Measurements from ENCODE around the gene SPRYD7. TPM values are rescaled to one million over a fixed set of nuclear protein-coding genes. Genes with fewer than 3 reads are reported as not detected.

SPRYD7 gene
- total RNA-seq, 1 donor from 2014 or later = 8.3 TPM

DNA sequence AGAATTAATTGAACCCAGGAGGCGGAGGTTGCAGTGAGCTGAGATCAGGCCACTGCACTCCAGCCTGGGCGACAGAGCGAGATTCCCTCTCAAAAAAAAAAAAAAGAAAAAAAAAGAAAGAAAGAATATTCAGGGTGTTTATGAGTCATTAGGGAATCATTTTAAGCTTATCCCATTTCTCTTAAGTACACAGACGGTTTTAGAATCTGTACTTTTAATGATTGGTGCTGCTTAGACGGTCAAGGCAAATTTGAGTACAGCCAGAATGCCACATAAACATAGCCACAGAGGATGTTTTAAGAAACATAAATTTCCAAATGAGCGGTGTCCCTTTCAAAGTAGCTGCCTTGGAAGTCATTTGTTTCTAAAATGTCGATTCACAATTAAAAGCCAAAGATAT, 2.6 kb downstream of the SPRYD7 start:
- H3K9me3 Mint-ChIP-seq (ENCODE audit: unreplicated experiment) = peaks cover 5% of the 10 kb centered on the region
- no peak for DNase-seq
- no peak overlapping the region for H3K4me3 Mint-ChIP-seq (ENCODE audit: unreplicated experiment)
- no peaks in the 10 kb centered on the region for H3K36me3 Mint-ChIP-seq (ENCODE audit: unreplicated experiment)
- TF ChIP-seq, protein P1, sequence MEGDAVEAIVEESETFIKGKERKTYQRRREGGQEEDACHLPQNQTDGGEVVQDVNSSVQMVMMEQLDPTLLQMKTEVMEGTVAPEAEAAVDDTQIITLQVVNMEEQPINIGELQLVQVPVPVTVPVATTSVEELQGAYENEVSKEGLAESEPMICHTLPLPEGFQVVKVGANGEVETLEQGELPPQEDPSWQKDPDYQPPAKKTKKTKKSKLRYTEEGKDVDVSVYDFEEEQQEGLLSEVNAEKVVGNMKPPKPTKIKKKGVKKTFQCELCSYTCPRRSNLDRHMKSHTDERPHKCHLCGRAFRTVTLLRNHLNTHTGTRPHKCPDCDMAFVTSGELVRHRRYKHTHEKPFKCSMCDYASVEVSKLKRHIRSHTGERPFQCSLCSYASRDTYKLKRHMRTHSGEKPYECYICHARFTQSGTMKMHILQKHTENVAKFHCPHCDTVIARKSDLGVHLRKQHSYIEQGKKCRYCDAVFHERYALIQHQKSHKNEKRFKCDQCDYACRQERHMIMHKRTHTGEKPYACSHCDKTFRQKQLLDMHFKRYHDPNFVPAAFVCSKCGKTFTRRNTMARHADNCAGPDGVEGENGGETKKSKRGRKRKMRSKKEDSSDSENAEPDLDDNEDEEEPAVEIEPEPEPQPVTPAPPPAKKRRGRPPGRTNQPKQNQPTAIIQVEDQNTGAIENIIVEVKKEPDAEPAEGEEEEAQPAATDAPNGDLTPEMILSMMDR (IDR thresholded peaks at IDR 0.05; ENCODE audit: partially characterized antibody, unreplicated experiment) = no peak
- no peaks in the 10 kb centered on the region for H3K4me1 Mint-ChIP-seq (ENCODE audit: low read depth, unreplicated experiment)
- H3K27me3 Mint-ChIP-seq (ENCODE audit: unreplicated experiment) = no peaks in the 10 kb centered on the region
- H3K27ac Mint-ChIP-seq (ENCODE audit: unreplicated experiment) = no peak overlapping the region

DNA sequence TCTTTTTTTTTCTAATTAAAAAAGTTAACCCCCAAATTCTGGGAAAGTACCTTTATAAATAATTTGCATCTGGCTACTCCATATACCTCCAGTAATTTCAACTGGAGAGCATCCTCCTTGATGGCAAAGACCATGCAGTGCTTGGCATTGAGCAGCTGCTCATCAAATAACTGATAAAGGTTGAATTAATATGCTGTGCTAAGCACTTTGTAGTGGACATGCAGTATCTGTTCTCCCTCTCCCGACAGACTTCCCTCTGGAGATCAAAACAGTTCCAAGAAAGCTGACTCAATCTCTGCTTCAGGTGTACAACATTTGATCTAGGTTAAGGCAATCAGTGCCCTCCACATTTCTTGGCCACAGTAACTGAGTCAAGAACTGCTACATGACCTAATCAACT, 3.3 kb downstream of the SPRYD7 start:
- no peak overlapping the region for H3K27ac Mint-ChIP-seq (ENCODE audit: unreplicated experiment)
- peaks cover 5% of the 10 kb centered on the region for H3K9me3 Mint-ChIP-seq (ENCODE audit: unreplicated experiment)
- TF ChIP-seq, protein P1 (IDR thresholded peaks at IDR 0.05; ENCODE audit: partially characterized antibody, unreplicated experiment) = no peak
- H3K4me1 Mint-ChIP-seq (ENCODE audit: low read depth, unreplicated experiment) = no peaks in the 10 kb centered on the region
- H3K36me3 Mint-ChIP-seq (ENCODE audit: unreplicated experiment) = no peaks in the 10 kb centered on the region
- no peaks in the 10 kb centered on the region for H3K27me3 Mint-ChIP-seq (ENCODE audit: unreplicated experiment)
- H3K4me3 Mint-ChIP-seq (ENCODE audit: unreplicated experiment) = no peak overlapping the region
- no peak for DNase-seq

DNA sequence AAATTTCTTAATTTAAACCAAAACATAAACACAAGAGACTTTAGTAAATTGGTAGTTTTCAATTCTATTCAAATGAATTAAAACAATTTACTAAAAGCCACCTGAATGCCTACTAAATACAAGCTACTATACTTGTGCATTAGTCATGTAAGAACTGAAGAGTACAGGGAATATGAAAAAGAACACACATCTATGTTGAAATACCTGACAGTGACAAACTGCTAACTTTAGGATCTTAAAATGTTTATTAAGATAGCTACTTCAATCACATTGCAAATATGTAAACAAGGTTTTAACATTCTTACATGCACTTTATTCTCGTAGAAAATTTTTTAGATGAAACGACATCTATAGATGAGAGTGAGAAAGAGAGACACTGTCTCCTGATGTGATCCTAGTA, 4.1 kb downstream of the SPRYD7 start:
- H3K4me3 Mint-ChIP-seq (ENCODE audit: unreplicated experiment) = no peak overlapping the region
- H3K27me3 Mint-ChIP-seq (ENCODE audit: unreplicated experiment) = no peaks in the 10 kb centered on the region
- H3K27ac Mint-ChIP-seq (ENCODE audit: unreplicated experiment) = no peak overlapping the region
- TF ChIP-seq, protein P1 (IDR thresholded peaks at IDR 0.05; ENCODE audit: partially characterized antibody, unreplicated experiment) = no peak
- no peaks in the 10 kb centered on the region for H3K36me3 Mint-ChIP-seq (ENCODE audit: unreplicated experiment)
- peaks cover 5% of the 10 kb centered on the region for H3K9me3 Mint-ChIP-seq (ENCODE audit: unreplicated experiment)
- no peaks in the 10 kb centered on the region for H3K4me1 Mint-ChIP-seq (ENCODE audit: low read depth, unreplicated experiment)
- DNase-seq = no peak

DNA sequence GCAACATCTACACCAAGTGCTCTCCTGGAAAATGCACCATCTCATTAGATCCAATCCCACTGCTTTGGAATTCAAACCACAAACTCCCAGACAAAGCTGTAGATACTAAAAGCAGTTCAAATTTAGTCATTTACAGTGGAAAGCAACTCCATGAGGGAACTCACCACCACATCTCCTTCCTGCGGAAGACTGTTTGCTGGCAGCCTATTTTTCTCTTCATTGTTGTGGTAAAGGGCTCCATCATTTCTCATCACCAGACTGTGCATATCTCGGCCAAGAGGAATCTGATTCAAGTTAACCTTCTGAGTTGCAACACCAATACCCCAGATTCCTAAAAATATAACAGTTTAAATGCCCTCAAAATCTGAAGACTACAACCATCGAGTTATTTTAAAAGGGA, 8.4 kb downstream of the SPRYD7 start:
- no peaks in the 10 kb centered on the region for H3K4me1 Mint-ChIP-seq (ENCODE audit: low read depth, unreplicated experiment)
- DNase-seq = no peak
- no peaks in the 10 kb centered on the region for H3K9me3 Mint-ChIP-seq (ENCODE audit: unreplicated experiment)
- H3K27ac Mint-ChIP-seq (ENCODE audit: unreplicated experiment) = no peak overlapping the region
- no peak overlapping the region for H3K4me3 Mint-ChIP-seq (ENCODE audit: unreplicated experiment)
- H3K36me3 Mint-ChIP-seq (ENCODE audit: unreplicated experiment) = no peaks in the 10 kb centered on the region
- H3K27me3 Mint-ChIP-seq (ENCODE audit: unreplicated experiment) = peaks cover 2% of the 10 kb centered on the region
- TF ChIP-seq, protein P1 (IDR thresholded peaks at IDR 0.05; ENCODE audit: partially characterized antibody, unreplicated experiment) = no peak

DNA sequence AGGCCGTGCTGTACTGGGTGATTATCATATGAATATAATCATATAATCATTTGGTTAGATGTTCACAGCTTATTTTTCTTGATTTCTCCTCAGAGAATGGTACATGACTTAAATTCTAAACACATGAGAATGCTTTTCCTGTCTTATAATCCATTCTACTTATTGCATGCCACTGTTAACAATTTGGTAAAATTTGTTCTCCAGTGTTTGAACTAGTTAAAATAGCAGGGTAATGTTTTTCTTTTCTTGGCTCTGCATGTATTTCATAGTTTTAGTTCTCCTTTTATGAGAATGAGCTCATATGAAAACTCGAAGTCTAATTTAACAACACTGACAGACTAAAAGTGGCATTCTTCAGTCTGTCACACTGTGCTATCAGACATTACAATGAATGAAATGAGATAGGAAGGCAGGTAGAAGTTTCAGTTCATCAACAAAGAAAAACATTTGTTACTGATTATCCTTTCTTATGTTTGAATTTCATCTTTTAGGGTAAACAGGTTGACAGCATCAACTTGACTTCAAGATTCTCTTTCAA, 10.2 kb downstream of the SPRYD7 start:
- no peak overlapping the region for H3K4me3 Mint-ChIP-seq (ENCODE audit: unreplicated experiment)
- no peaks in the 10 kb centered on the region for H3K9me3 Mint-ChIP-seq (ENCODE audit: unreplicated experiment)
- no peaks in the 10 kb centered on the region for H3K4me1 Mint-ChIP-seq (ENCODE audit: low read depth, unreplicated experiment)
- H3K36me3 Mint-ChIP-seq (ENCODE audit: unreplicated experiment) = no peaks in the 10 kb centered on the region
- H3K27ac Mint-ChIP-seq (ENCODE audit: unreplicated experiment) = no peak overlapping the region
- TF ChIP-seq, protein P1 (IDR thresholded peaks at IDR 0.05; ENCODE audit: partially characterized antibody, unreplicated experiment) = no peak
- peaks cover 2% of the 10 kb centered on the region for H3K27me3 Mint-ChIP-seq (ENCODE audit: unreplicated experiment)
- no peak for DNase-seq
